Neural progenitor cell (in vitro differentiated cells): Measurements from ENCODE around the gene TPP2.

Source experiments
- CTCF ChIP-seq: fragments of 200-600 bp; sonication (generic); IDR thresholded peaks from 2 replicates; pipeline ENCODE4 v1.5.1; 2017; ENCODE audit warnings: antibody characterized with exemption, mild to moderate bottlenecking
- EZH2 ChIP-seq: fragments of 200-600 bp; sonication (generic); IDR thresholded peaks from 2 replicates; pipeline ENCODE4 v1.6.1; 2017; ENCODE audit warnings: antibody characterized with exemption, mild to moderate bottlenecking, moderate library complexity
- EZH2phosphoT487 ChIP-seq: fragments of 200-600 bp; sonication (generic); IDR thresholded peaks from 2 replicates; pipeline ENCODE4 v1.6.1; 2017; ENCODE audit warnings: antibody characterized with exemption

DNA sequence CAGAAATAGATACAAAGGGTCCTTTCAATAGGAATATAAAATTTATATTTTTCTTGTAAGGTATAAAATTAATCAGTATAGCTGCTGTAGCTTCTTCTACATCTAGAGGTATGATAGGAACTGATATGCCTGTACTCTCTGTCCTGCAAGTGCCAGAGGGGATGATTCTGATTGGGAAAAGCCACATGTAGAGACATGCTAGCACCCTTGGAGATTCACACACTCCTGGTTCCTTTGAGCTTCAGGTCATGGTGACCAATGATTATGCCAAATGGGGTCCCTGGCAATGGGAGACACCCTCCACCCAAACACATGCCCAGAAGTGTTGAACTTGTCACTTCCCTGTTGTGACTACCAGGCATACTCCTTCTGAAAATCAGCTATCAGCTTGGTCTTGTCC, 112.8 kb downstream of the TPP2 start:
- TF ChIP-seq EZH2: no peak
- TF ChIP-seq CTCF: no peak
- TF ChIP-seq EZH2phosphoT487: no peak
